Activated naive CD8-positive, alpha-beta T cell treated with anti-CD3 and anti-CD28 coated beads, Interleukin-2, amount 10 ng/mL, durations not matched to agents 7 days and 5 days (primary cell): ENCODE results near the gene CMYA5. TPM values are rescaled to one million over a fixed set of nuclear protein-coding genes. Genes with fewer than 3 reads are reported as not detected.

Source experiments
- ATAC-seq: fragments of 150-1000 bp; cut with Tn5 transposase; one replicate; pipeline ENCODE4 v1.10.0; 2021; ENCODE audit warnings: low read depth, moderate library complexity
- POLR2A ChIA-PET: fragments of 350-600 bp; sonication (Branson Sonifier 250); formaldehyde crosslinking; loops from one replicate; lab custom pipeline; 2021; ENCODE audit warnings: antibody characterized with exemption; lab: Charles Lee
- DNase-seq: peaks from one replicate; pipeline ENCODE4 v3.0.0; 2021
- H3K27ac Mint-ChIP-seq: one replicate; pipeline ENCODE4 v1.8.0; 2022; ENCODE audit warnings: mild to moderate bottlenecking, mixed read lengths
- H3K27me3 Mint-ChIP-seq: one replicate; pipeline ENCODE4 v1.8.0; 2022; ENCODE audit warnings: mild to moderate bottlenecking, moderate library complexity, mixed read lengths
- H3K36me3 Mint-ChIP-seq: one replicate; pipeline ENCODE4 v1.8.0; 2021; ENCODE audit warnings: mild to moderate bottlenecking, mixed read lengths
- H3K4me1 Mint-ChIP-seq: one replicate; pipeline ENCODE4 v1.8.0; 2021; ENCODE audit warnings: mixed read lengths
- H3K4me3 Mint-ChIP-seq: one replicate; pipeline ENCODE4 v1.8.0; 2022; ENCODE audit warnings: mild to moderate bottlenecking, moderate library complexity, mixed read lengths
- H3K9me3 Mint-ChIP-seq: one replicate; pipeline ENCODE4 v1.8.0; 2021; ENCODE audit warnings: mixed read lengths
- total RNA-seq, 2 experiments: library from RNA; stranded (reverse); gene quantifications; one replicate each; pipeline ENCODE4 v1.2.3, GENCODE V29; 2021

CMYA5 gene
- total RNA-seq, 2 experiments from 2014 or later = 0.22 to 0.28 TPM

DNA sequence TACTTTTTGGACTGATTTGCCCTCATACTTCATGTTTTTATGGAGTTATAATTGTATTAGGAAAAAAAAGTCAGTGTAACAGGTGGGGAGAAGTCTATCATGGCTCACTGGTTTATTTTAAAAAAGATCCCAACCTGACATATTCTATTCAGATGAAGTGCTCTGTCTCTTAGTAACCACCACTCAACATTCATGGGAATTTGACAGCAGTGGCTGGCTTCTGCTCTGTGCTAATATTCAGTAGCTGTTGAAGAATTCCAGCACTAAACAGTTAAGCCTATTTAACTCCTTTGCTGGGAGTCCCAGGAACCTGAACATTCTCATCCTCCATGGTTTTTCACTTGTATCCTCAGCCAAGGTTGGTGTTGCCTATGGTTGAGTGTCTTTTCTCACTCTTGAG, 23.1 kb downstream of the CMYA5 start:
- H3K27me3 Mint-ChIP-seq = peaks cover 6% of the 10 kb centered on the region
- H3K4me1 Mint-ChIP-seq = peaks cover 2% of the 10 kb centered on the region
- no peaks in the 10 kb centered on the region for H3K9me3 Mint-ChIP-seq
- no peak overlapping the region for H3K27ac Mint-ChIP-seq
- H3K4me3 Mint-ChIP-seq = no peak overlapping the region
- H3K36me3 Mint-ChIP-seq = no peaks in the 10 kb centered on the region
- POLR2A ChIA-PET = no interaction called here
- DNase-seq = no peak
- no peak for ATAC-seq

DNA sequence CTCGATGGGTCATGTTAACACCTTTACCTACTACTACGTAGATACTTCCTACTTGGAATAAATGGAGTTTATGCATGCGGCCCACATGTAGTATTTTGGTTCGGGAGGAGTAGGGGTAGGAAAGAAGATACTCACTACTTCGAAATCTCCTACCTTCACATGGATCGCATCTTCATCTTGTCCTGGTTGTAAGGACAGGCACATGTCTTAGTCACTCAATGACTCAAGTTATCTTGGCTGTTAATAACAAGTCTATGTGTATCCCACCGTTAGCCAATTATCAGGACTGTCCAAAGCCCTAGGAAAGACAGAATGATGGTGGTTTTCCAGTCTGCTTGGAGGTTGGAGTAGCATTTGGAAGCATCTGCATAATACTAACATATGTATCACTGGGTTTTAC, 24.1 kb downstream of the CMYA5 start:
- Mint-ChIP-seq H3K27ac (no peak overlapping the region), H3K9me3 (no peaks in the 10 kb centered on the region), H3K4me3 (no peak overlapping the region), H3K4me1 (peaks cover 2% of the 10 kb centered on the region), H3K36me3 (no peaks in the 10 kb centered on the region), H3K27me3 (peaks cover 6% of the 10 kb centered on the region)
- POLR2A ChIA-PET = no interaction called here
- no peak for DNase-seq
- ATAC-seq = no peak

DNA sequence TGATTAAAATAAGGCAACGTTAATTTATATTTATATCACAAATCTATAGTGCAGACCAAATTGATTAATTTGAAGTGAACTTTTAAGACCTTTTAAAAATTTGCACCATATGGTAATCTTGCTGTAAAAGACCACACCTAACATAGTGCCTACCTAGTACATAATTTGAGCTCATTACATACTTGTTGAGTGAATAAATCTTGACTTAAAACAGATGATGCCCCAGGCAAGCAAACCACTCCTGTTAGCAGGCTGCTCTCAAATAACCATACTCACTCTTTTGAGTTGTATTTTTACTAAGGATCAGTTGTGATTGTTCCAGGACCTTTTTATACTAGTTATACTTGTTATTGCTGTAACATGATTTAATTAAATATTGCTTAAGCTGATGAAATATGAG, 27.2 kb downstream of the CMYA5 start:
- DNase-seq (no peak), ATAC-seq (no peak)
- Mint-ChIP-seq H3K36me3 (peaks cover 7% of the 10 kb centered on the region), H3K9me3 (peaks cover 7% of the 10 kb centered on the region), H3K27me3 (no peaks in the 10 kb centered on the region), H3K4me1 (peaks cover 2% of the 10 kb centered on the region), H3K27ac (no peak overlapping the region), H3K4me3 (no peak overlapping the region)
- POLR2A ChIA-PET = no interaction called here

DNA sequence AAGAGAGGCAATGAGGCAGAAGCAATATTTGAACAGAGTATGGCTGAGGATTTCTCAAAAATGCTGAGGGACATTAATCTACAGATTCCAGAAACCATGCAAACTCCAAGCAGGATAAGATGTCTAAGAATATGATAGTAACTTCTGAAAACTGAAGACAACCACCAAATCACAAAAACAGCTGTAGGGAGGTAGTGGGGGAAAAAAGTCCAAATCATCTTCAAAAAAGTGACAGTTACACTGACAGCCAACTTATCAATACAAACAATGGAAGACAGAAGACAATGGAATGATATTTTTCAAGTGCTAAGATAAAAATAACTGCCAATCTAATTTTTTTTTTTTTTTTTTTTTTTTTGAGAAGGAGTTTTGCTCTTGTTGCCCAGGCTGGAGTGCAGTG, 30.5 kb downstream of the CMYA5 start:
- Mint-ChIP-seq H3K36me3 (peaks cover 10% of the 10 kb centered on the region), H3K27ac (no peak overlapping the region), H3K4me1 (no peaks in the 10 kb centered on the region), H3K9me3 (peaks cover 7% of the 10 kb centered on the region), H3K4me3 (no peak overlapping the region), H3K27me3 (no peaks in the 10 kb centered on the region)
- no peak for DNase-seq
- POLR2A ChIA-PET = no interaction called here
- no peak for ATAC-seq

DNA sequence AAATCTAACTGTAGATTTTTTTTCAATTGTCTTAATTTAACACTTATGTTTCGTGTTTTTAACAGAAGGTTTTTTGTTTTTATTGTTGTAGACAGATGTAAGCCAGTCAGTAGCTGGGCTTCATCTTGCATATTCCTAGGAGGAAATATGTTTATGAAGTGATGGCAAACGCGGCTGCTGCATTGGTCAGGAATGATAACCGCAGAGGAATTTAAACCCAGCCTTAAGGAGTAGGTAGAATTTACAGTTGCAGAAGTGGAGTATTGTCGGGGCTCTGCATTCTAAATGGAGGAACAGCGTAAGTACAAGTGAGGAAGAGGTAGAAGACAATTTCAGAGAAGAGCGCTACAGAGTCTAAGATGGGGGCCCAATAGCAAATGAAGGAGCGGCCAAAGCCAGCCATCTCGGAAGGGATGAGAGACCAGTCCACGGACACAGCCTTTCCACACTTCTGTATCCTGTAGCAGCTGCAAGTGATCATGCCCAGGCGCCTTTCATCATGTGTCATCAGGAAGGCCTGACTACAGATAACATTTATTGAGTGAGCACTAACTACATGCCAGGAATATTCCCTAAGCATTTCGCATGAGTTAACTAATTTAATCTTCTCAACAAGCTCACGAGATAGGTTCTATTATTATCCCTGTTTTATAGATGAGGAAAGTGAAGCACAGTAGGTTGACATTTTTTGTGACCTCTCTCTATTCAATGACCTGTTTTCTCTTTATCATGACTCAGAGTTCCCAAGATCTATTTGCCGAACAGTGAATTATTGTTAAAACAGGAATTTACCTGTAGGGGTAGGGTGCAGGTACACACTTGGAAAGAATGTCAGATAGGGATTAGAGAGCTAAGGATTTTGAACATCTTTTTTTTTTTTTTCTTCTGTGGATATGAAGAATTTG, 38.1 kb downstream of the CMYA5 start:
- H3K4me1 Mint-ChIP-seq = peaks cover 39% of the 10 kb centered on the region
- peak overlapping the region; percentile 49 for H3K27ac Mint-ChIP-seq
- H3K27me3 Mint-ChIP-seq = peaks cover 35% of the 10 kb centered on the region
- no peak for DNase-seq
- H3K4me3 Mint-ChIP-seq = peak overlapping the region; percentile 35
- H3K9me3 Mint-ChIP-seq = peaks cover 6% of the 10 kb centered on the region
- no peak for ATAC-seq
- POLR2A ChIA-PET = interaction anchor here (1.2 kb wide), 1 partner anchor 23 kb away, joined by 3 read pairs; no protein-coding TSS in a partner anchor
- peaks cover 18% of the 10 kb centered on the region for H3K36me3 Mint-ChIP-seq

DNA sequence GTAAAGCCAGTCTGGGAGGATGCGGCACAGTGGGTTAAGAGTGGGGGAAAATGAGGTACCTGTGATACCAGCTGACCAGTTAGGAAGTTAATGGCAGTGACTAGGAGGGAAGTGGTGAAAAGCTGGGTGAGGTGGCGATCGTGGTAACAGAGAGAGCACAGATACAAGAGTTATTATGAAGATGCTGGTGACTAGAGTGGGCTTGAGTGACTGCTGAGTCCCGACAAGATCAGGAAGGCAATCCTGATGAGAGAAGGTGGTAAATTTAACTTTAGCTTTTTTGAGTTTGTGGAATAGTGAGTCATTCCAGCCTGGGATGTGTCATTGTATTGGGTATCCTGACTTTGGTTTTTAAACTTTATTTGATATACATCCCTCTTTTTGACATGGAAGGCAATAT, 38.8 kb downstream of the CMYA5 start:
- ATAC-seq (peak; percentile 68), DNase-seq (no peak)
- peak overlapping the region; percentile 35 for H3K4me3 Mint-ChIP-seq
- POLR2A ChIA-PET = no interaction called here
- peaks cover 40% of the 10 kb centered on the region for H3K27me3 Mint-ChIP-seq
- H3K36me3 Mint-ChIP-seq = peaks cover 22% of the 10 kb centered on the region
- H3K27ac Mint-ChIP-seq = peak overlapping the region; percentile 49
- peaks cover 6% of the 10 kb centered on the region for H3K9me3 Mint-ChIP-seq
- H3K4me1 Mint-ChIP-seq = peaks cover 46% of the 10 kb centered on the region

DNA sequence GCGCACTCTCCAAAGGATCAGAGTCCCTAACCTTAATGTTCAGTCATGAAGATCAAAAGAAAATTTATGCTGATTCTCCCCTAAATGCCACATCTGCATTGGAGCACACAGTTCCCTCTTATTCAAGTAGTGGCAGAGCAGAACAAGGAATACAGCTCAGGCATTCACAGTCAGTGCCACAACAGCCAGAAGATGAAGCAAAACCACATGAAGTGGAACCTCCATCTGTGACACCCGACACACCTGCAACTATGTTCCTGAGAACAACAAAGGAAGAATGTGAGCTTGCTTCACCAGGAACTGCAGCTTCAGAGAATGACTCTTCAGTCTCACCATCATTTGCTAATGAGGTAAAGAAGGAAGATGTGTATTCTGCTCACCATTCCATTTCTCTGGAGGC, 40.0 kb downstream of the CMYA5 start:
- Mint-ChIP-seq H3K27me3 (peaks cover 46% of the 10 kb centered on the region), H3K9me3 (peaks cover 6% of the 10 kb centered on the region), H3K4me1 (peaks cover 48% of the 10 kb centered on the region), H3K27ac (peak overlapping the region; percentile 15), H3K36me3 (peaks cover 31% of the 10 kb centered on the region), H3K4me3 (peak overlapping the region; percentile 46)
- ATAC-seq (no peak), DNase-seq (no peak)
- POLR2A ChIA-PET = no interaction called here

DNA sequence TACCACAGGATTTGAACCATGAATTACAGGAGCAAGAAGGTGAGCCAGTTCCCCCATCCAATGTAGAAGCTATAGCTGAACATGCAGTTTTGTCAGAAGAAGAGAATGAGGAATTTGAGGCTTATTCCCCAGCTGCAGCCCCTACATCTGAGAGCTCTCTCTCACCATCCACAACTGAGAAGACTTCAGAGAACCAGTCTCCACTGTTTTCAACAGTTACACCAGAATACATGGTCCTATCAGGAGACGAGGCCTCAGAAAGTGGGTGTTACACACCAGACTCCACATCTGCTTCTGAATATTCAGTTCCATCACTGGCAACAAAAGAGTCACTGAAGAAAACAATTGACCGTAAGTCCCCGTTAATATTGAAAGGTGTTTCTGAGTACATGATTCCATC, 40.9 kb downstream of the CMYA5 start:
- no peak overlapping the region for H3K27ac Mint-ChIP-seq
- peaks cover 53% of the 10 kb centered on the region for H3K27me3 Mint-ChIP-seq
- H3K4me1 Mint-ChIP-seq = peaks cover 52% of the 10 kb centered on the region
- H3K9me3 Mint-ChIP-seq = peaks cover 9% of the 10 kb centered on the region
- H3K4me3 Mint-ChIP-seq = no peak overlapping the region
- POLR2A ChIA-PET = no interaction called here
- no peak for ATAC-seq
- DNase-seq = no peak
- H3K36me3 Mint-ChIP-seq = peaks cover 38% of the 10 kb centered on the region

DNA sequence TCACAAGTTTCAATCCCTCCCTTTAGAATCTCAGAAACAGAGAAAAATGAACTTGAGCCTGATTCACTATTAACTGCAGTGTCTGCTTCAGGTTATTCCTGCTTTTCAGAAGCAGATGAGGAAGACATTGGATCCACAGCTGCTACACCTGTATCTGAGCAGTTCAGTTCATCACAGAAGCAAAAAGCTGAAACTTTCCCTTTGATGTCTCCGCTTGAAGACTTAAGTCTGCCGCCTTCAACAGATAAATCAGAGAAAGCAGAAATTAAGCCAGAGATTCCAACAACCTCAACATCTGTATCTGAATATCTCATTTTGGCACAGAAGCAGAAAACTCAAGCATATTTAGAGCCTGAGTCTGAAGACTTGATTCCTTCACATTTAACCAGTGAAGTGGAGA, 42.1 kb downstream of the CMYA5 start:
- DNase-seq = no peak
- no peak overlapping the region for H3K27ac Mint-ChIP-seq
- H3K27me3 Mint-ChIP-seq = peaks cover 55% of the 10 kb centered on the region
- no peak overlapping the region for H3K4me3 Mint-ChIP-seq
- H3K36me3 Mint-ChIP-seq = peaks cover 38% of the 10 kb centered on the region
- peaks cover 9% of the 10 kb centered on the region for H3K9me3 Mint-ChIP-seq
- POLR2A ChIA-PET = no interaction called here
- H3K4me1 Mint-ChIP-seq = peaks cover 64% of the 10 kb centered on the region
- no peak for ATAC-seq

DNA sequence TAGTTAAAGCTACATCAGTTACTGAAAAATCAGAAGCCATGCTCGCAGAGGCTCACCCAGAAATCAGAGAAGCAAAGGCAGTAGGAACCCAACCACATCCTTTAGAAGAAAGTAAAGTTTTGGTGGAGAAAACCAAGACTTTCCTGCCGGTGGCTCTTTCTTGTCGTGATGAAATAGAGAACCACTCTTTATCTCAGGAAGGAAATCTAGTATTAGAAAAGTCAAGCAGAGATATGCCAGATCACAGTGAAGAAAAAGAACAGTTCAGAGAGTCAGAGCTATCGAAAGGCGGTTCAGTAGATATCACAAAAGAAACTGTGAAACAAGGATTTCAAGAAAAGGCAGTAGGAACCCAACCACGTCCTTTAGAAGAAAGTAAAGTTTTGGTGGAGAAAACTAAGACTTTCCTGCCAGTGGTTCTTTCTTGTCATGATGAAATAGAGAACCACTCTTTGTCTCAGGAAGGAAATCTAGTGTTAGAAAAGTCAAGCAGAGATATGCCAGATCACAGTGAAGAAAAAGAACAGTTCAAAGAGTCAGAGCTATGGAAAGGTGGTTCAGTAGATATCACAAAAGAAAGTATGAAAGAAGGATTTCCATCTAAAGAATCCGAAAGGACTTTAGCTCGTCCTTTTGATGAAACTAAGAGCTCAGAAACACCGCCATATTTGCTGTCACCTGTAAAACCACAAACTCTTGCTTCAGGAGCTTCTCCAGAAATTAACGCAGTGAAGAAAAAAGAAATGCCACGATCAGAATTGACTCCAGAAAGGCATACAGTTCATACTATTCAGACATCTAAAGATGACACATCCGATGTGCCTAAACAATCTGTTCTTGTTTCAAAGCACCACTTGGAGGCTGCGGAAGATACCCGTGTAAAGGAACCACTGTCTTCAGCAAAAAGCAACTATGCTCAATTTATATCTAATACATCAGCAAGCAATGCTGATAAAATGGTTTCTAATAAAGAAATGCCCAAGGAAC, 47.2 kb downstream of the CMYA5 start:
- Mint-ChIP-seq H3K27ac (peak overlapping the region; percentile 90), H3K4me1 (peaks cover 58% of the 10 kb centered on the region), H3K27me3 (peaks cover 27% of the 10 kb centered on the region), H3K9me3 (peaks cover 9% of the 10 kb centered on the region), H3K36me3 (peaks cover 40% of the 10 kb centered on the region), H3K4me3 (peak overlapping the region; percentile 76)
- peak; percentile 85 for ATAC-seq
- DNase-seq = no peak
- POLR2A ChIA-PET = no interaction called here

DNA sequence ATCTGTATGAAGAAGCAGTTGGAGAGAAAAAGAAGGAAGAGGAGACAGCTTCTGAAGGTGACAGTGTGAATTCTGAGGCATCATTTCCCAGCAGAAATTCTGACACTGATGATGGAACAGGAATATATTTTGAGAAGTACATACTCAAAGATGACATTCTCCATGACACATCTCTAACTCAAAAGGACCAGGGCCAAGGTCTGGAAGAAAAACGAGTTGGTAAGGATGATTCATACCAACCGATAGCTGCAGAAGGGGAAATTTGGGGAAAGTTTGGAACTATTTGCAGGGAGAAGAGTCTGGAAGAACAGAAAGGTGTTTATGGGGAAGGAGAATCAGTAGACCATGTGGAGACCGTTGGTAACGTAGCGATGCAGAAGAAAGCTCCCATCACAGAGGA, 48.7 kb downstream of the CMYA5 start:
- Mint-ChIP-seq H3K27me3 (peaks cover 25% of the 10 kb centered on the region), H3K27ac (peak overlapping the region; percentile 90), H3K4me3 (peak overlapping the region; percentile 76), H3K36me3 (peaks cover 35% of the 10 kb centered on the region), H3K4me1 (peaks cover 45% of the 10 kb centered on the region), H3K9me3 (peaks cover 12% of the 10 kb centered on the region)
- POLR2A ChIA-PET = no interaction called here
- no peak for ATAC-seq
- DNase-seq = no peak

DNA sequence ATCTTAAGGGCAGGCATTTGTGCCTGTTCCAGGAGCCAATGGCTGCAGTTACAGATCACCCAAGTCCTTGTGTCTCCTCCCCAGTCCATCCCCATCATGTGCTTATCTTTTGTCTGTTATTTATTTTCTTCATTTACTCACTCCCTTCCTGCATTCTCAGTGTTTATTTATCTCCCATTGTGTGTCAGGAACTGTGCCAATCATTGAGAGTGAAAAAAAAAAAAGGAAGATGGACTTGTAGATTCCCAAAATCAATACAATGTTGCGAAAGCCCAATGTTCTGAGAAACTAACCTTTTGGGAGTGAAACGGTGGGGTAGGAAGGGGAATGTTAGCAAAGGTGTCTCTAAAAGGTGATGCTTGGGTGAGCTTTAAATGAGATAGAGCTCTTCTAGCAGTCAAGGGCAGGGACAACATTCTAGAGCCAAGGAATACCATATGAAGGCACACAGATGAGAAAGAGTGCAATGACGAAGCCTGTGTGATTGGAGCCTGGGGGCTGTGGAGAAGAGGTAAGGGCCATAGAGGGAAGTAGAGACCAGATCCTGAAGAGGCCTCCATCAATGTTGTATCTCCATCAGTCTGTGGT, 53.0 kb downstream of the CMYA5 start:
- H3K27ac Mint-ChIP-seq = no peak overlapping the region
- ATAC-seq = no peak
- H3K27me3 Mint-ChIP-seq = peaks cover 18% of the 10 kb centered on the region
- H3K9me3 Mint-ChIP-seq = peaks cover 9% of the 10 kb centered on the region
- H3K4me3 Mint-ChIP-seq = no peak overlapping the region
- POLR2A ChIA-PET = interaction anchor here (0.6 kb wide), 1 partner anchor 131 kb away, joined by 4 read pairs; no protein-coding TSS in a partner anchor
- no peak for DNase-seq
- H3K4me1 Mint-ChIP-seq = peaks cover 18% of the 10 kb centered on the region
- H3K36me3 Mint-ChIP-seq = peaks cover 14% of the 10 kb centered on the region
